Astrocyte of the cerebellum (primary cell): Measurements from ENCODE around the gene SPTBN1.

Experiments used
- DNase-seq: peaks from one replicate; pipeline ENCODE4 v3.0.0-alpha.2; 2011; ENCODE audit warnings: low read depth
- H3K4me3 ChIP-seq: 2 replicates; pipeline ENCODE4 v1.5.1; 2011; ENCODE audit warnings: mild to moderate bottlenecking, low read depth, low read length, moderate library complexity
- in situ Hi-C: cut with HindIII; loops from 2 replicates; pipeline ENCODE4 v1.10.0; 2017; ENCODE audit warnings: low sequenced_read_pairs
- TF ChIP-seq, protein P1 (sequence below): IDR thresholded peaks from 2 replicates; pipeline ENCODE4 v1.5.1; 2012; ENCODE audit warnings: low read length, low read depth, moderate library complexity, mild to moderate bottlenecking; ENCODE audit errors: missing control alignments

Gene SPTBN1

GRCh38 chr2:54712516-54712915, 256.4 kb downstream of the SPTBN1 start:
- TF ChIP-seq, protein P1, sequence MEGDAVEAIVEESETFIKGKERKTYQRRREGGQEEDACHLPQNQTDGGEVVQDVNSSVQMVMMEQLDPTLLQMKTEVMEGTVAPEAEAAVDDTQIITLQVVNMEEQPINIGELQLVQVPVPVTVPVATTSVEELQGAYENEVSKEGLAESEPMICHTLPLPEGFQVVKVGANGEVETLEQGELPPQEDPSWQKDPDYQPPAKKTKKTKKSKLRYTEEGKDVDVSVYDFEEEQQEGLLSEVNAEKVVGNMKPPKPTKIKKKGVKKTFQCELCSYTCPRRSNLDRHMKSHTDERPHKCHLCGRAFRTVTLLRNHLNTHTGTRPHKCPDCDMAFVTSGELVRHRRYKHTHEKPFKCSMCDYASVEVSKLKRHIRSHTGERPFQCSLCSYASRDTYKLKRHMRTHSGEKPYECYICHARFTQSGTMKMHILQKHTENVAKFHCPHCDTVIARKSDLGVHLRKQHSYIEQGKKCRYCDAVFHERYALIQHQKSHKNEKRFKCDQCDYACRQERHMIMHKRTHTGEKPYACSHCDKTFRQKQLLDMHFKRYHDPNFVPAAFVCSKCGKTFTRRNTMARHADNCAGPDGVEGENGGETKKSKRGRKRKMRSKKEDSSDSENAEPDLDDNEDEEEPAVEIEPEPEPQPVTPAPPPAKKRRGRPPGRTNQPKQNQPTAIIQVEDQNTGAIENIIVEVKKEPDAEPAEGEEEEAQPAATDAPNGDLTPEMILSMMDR: no peak
- DNase-seq: no peak
- in situ Hi-C loops: no loop called here
- H3K4me3 ChIP-seq: no peak overlapping the region

DNA sequence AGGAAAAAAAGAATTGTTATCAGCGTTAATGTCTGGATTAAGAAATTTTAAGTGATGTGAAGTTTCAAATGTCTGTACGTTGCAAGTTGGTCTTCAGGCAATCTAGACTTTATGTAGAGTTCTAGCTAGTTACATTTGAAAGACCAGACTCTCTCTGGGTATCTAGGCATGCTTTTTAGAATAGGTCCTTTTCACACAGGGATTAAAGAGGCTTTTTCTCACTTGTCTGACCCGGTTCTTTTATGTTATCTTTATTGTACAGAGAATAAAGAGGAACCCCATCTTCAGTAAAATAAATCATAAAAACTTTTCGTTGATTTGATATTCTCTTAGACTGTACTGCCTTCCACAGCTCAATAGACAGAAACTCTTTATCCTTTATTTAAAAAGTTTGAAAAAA, 258.9 kb downstream of the SPTBN1 start:
- in situ Hi-C loops: no loop called here
- DNase-seq: no peak
- TF ChIP-seq, protein P1: no peak
- H3K4me3 ChIP-seq: no peak overlapping the region

- in situ Hi-C loops: no loop called here
- TF ChIP-seq, protein P1: no peak
Measured at GRCh38 chr2:54716375-54716774, 260.2 kb downstream of the SPTBN1 start.

DNA sequence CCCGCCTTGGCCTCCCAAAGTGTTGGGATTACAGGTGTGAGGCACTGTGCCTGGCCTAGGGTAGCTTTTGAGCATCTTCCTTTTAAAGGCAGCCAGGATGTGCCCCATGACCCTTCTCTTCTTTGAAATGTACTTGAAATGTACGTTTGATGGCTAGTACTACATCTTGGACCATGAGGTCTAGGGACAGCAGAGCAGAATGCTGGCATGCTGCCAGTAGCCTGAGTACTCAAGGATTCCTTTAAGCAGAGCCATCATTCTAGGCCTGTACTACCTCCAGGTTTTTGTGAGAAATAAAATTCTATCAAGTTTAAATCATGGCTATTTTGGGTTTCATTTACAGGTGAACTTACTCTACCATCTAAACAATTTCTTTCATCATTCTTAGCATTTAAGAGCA, 264.4 kb downstream of the SPTBN1 start:
- in situ Hi-C loops: no loop called here
- TF ChIP-seq, protein P1: no peak
- H3K4me3 ChIP-seq: no peak overlapping the region
- no peak for DNase-seq

More at GRCh38 chr2:54716375-54716774, 260.2 kb downstream of the SPTBN1 start:
- no peak for DNase-seq
- no peak overlapping the region for H3K4me3 ChIP-seq
